NCI-H510A treated with DMSO at 0.1 percent for 48 hours (cell line): ENCODE data around the gene HTR1D.
A peak's percentile ranks its signal among the peaks of the same experiment; 100 is the strongest.
"Not testable (repeated sequence)": the region's sequence is repeated elsewhere in the genome, so short reads cannot be mapped to it uniquely, and the experiment has no call there.

Experiments used
- DNase-seq: peaks from one replicate; lab custom pipeline; 2025; lab: John Stamatoyannopoulos, UW

HTR1D gene, protein sequence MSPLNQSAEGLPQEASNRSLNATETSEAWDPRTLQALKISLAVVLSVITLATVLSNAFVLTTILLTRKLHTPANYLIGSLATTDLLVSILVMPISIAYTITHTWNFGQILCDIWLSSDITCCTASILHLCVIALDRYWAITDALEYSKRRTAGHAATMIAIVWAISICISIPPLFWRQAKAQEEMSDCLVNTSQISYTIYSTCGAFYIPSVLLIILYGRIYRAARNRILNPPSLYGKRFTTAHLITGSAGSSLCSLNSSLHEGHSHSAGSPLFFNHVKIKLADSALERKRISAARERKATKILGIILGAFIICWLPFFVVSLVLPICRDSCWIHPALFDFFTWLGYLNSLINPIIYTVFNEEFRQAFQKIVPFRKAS

DNA sequence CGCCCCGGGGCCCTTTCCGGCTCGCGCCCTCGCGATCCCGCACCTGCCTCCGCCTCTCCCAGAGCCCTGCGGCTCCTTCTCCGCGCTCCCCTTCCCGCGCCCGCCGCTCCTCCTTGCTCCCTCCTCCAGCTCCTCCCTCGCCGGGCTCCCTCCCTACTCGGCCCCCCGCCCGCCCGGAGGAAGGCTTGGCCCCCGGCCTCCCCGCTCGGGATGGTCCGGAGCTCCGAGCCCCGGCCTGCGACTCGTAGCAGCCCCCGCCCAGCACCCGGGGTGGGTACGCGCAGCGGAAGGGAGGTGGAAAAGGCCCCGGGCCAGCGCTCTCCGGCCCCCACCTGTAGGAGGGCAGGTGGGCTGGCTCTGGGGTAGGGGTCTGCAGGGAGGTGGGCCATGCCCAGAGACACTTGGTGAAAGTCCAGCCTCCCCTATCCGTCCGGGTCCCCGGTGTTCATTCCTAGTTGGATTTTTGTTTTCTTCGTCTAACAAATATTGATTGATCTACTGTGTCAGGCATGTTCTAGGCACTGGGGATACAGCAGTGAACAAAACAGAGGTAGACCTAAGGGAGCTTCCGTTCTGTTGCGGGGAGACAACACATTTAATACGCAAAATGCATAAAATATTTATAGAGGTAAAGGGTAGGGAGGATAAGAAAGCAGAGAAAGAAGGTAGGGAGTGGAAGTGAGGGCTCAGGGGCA, at the start of gene HTR1D:
TSS of gene HTR1D (minus strand) at position 82 of the 695 bp plus-strand sequence. CDS start 23,283 bp downstream, outside the sequence.
- peak; percentile 17 for DNase-seq

DNA sequence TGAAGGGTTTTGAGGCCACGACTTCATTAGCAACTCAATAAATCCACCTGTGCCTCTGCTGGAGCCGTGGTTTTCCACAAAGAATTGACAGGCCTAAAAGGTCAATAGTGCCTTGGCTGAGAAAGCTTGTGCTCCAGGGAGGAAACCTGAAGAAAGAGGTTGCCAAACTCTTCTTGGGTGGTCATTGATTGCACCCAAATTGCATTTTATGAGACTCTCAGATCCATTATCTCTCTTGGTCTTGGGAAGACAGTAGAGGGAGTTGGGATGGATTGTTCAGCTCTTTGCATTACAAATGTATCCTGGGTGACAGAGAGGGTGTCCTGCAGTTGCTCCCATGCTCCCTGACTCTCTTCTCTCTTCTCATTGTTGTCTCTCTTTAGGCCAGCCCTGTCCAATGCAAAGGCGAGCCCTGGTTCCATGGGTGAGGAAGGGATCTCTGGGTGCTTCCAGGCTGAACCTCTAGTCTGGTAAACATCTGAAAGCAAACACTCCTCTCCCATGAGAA, 46.1 kb upstream of the HTR1D start:
- DNase-seq: no peak

DNA sequence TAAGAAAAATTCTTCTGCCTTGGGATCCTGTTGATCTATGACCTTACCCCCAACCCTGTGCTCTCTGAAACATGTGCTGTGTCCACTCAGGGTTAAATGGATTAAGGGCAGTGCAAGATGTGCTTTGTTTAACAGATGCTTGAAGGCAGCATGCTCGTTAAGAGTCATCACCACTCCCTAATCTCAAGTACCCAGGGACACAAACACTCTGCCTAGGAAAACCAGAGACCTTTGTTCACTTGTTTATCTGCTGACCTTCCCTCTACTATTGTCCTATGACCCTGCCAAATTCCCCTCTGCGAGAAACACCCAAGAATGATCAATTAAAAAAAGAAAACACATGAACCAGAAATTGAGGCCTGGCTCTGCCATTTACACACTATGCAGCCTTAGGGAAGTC, 40.8 kb upstream of the HTR1D start:
- DNase-seq: not testable (repeated sequence)

DNA sequence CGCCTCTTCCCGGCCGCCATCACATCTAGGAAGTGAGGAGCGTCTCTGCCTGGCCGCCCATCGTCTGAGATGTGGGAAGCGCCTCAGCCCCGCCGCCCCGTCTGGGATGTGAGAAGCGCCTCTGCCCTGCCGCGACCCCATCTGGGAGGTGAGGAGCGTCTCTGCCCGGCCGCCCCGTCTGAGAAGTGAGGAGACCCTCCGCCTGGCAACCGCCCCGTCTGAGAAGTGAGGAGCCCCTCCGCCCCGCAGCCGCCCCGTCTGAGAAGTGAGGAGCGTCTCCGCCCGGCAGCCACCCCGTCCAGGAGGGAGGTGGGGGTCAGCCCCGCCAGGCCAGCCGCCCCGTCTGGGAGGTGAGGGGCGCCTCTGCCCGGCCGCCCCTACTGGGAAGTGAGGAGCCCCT, 40.1 kb upstream of the HTR1D start:
- not testable (repeated sequence) for DNase-seq

DNA sequence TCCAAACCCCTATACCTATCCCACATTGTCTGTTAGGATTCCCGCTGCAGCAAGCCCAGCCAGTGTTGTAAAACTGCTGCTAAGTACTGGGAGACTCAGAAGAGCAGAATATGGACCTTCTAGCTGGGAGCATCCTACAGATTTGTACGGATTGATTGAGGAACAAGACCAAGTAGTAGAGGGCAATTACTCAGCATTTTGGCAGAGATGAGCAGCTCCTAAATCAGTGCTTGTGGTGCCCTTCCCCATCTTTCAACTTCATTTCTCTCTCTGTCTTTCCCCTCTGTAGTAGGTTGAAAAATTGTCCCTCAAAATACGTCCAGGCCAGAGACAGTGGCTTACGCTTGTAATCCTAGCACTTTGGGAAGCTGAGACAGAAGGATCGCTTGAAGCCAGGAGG, 37.3 kb upstream of the HTR1D start:
- DNase-seq: no peak

DNA sequence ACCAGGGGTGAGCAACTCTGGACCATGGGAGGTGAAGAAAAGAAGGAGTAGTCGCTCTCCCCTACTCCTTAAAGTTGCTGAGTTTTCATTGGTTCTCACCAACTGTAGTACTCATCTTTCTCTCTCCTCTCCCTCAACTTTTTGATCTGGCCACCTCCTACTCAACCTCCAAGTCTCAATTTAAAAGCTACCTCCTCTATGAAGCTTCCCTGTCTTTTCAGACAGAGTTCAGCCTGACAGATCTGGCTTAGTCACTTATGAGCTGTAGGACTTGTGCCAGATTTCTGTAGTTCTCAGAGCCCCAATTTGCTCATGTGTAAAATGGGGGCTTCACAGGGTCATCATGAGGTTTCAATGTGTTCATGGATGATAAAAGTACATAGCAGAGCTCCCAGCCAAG, 34.5 kb upstream of the HTR1D start:
- no peak for DNase-seq

DNA sequence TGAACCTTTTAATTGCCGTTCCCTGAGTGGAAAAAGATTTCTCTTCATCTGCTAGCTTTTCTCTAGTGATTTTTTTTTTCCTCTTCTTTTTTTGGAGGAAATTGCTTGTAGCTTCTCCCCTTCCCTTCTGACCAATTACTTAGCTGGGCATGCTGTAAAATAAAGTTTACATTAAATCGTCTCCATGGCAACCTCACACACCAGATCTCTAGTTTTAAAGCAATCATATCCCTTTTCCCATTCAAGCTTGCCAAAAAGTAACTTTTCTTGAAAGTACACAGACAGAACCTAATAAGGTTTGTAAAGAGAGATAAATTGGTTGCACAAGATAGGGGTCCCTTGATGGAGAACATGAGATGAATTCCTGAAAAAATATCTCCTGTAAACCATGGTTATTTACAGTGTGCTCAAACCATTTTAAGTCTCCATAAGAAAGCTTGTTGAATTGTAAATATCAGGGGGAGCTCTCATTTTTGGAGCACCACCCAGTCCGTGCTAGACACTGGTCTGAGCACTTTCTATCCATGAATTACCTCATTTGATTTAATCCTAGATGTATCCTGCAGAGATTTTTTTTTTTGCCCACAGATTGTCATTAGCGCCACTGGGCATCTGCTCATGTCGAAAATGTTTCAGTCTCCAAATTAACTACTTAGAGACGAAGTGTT, 32.6 kb upstream of the HTR1D start:
- DNase-seq: no peak

DNA sequence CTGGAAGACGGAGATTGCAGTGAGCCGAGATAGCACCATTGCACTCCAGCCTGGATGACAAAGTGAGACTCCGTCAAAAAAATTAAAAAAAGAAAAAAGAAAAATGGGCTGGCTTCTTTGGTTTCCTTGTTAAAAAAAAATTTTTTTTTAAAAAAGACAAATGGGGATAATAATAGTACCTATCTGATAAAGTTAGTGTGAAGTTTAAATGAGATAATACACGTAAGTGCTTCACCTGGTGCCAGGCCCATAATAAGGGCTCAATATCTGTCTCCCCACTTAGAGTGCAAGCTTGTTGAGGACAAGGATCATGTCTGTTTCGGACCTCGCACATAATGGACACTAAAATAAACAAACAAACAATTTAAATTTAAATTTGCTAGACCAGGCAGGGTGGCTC, 30.0 kb upstream of the HTR1D start:
- DNase-seq: no peak

DNA sequence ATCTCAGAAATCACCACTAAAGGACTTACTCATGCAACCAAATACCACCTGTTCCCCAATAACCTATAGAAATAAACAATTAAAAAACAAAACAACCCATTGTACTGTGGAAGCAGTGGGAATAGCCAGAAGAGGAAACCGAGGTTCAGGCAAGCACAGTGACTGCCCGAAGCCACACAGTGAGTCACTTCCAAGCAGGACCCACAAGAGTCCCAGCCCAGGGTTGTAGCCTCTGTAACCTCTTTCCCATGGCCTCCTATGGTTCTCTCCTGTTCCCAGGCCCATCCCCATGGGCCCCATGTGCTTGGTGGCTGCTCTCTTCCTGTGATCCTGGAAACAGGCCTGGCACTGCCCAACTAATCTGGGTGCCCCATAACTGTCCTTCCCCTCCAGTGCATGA, 29.0 kb upstream of the HTR1D start:
- no peak for DNase-seq

DNA sequence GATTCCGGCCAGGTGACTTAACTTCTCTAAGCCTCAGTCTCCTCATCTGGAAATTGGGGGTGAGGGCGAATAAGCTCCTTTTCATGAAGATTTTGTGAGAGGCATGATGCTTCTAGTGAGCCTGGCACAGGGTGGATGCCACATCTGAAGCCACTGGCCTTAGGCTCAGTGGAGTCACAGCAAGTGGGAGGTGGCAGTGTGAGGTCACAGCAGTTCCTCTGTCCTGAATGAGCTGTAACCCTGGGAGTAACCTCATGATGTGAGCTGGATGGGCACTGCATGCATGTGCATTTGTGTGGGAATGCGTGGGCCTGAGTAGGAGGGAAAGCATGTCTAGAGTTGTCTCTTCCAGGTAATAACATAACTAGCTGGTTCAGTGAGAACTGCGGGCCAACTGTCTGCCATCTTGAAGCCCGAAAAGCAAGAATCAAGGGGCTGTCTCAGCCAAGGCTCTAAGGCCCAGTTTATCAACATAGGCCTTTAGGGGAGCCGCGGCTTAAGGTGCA, 27.0 kb upstream of the HTR1D start:
- no peak for DNase-seq

DNA sequence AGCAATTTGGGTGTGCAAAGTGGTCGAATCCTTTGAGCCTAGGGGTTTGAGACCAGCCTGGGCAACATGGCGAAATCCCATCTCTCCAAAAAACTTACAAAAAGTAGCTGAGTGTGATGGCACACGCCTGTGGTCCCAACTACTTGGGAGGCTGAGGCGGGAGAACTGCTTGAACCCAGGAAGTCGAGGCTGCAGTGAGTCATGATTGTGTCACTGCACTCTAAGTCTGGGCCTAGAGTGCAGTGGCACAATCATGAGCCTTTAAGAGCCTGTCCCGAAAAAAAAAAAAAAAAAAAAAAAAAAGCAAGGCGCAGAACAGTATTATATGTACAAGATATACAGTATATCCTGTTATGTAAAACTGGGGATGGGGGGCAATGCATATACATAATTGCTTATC, 25.1 kb upstream of the HTR1D start:
- DNase-seq: no peak

DNA sequence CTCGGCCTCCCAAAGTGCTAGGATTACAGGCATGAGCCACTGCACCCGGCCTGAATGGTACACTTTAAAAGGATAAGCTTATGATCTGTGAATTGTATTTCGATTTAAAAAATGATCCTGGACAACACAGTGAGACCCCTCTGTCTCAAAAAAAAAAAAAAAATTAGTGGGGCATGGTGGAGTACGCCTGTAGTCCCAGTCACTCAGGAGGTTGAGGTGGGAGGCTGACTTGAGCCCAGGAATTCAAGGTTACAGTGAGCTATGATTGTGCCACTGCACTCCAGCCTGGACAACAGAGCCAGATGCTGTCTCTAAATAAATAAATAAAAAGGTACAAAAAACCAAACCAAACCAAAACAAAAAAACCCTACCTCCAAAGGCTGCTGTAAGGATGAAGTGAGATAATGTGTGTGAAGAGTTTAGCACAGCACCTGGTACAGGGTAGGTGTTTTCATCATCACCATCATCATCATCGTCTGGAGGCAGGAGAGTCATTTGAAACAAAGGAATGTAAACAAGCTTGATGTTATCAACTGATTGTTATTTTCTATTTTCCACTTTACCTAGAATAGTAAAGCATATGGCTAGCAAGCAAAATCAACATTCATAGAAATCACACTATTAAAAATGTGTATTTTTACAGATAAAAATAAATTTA, 22.5 kb upstream of the HTR1D start:
- DNase-seq: no peak

DNA sequence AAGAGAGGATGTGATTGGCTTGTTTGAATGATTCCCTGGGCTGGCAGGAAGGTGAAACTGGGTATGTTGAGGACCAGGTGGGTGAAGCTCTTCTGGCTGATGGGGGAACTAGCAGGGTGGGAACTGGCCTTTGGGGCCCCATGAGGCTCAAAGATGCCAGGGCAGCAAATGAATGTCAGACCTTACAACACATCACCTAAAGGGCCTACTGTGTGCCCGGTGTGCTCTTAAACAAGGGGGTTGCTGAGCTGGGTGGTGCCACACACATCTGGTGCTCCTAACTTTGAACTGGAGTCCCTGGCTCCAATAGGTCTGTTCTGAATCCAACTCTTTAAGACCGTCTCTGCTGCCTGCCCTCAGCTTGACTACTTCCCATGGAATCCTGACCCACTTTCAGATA, 21.3 kb upstream of the HTR1D start:
- DNase-seq: no peak

DNA sequence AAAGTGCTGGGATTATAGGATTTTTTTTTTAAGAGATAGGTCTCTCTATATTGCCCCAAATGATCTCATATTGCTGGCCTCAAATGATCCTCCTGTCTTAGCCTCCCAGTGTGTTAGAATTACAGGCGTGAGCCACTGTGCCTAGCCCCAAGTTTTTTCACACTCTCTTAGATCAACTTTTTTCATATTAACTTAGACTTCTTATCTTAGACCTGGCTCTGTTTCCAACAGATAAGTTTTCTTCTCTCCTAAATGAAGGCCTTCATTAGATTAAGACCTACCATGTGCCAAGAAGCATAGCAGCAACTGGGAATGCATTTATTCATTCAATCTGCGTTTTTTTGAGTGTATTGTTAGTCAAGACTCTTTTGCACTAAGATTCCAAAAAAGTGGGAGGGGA, 20.2 kb upstream of the HTR1D start:
- no peak for DNase-seq

DNA sequence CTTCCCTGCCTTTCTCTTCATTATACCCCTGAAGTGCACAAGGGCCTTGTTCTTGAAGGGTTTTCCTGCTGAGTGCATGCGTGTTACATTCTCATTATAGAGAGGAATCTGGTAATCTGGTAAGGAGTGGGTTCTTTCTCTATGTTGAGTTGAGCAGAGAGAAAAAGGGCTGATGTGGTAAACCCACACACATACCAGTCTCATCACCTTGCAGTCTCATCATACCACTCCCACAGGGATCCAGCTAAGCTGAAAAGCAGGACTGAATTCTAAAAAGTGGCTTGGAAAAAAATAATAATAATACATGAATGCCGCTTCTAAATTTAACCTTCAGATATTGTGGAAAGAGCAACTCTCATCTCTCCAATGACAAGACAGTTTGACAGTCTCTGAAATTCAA, 10.5 kb upstream of the HTR1D start:
- no peak for DNase-seq

DNA sequence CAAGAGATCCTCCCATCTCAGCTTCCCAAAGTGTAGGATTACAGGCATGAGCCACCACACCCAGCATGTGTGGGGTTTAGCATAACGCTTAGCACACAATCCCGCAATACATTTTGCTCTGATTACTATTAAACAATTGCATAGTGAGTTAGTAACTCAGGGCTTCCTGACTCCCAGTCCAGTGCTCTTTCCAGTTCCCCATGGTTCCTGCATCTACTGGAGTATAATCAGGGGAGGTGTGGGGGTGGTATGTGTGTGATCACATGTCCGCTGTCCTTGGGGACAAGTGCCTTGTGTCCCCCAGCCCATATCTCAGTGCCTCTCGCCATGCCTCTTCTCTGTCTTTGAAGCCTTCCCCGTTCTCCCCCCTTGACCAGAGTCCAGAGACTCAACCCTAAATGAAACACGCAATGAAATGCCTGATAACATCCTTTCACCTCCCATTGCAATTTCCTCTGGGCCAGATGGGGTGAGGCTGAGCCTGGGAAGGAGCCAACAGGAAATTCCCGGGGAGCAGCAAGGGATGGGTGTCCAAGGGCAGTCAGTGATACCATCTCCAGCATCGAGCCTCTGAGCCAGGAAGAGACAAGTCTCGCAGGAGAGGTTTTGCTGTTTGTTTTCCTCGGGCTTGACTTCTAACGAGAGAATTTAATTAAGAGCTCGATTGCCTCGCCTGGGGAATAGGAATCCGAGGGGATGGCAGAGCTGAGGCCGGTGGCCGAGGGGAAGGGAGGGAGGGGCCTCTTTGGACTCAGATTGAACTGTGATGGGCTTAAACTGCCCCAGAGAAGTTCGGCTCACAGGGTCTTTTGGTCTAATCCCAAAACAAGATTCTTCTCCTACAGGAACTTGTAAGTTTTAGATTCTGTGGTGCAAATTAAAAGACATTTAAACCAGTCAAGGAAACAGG, 7.7 kb upstream of the HTR1D start:
- DNase-seq: no peak

DNA sequence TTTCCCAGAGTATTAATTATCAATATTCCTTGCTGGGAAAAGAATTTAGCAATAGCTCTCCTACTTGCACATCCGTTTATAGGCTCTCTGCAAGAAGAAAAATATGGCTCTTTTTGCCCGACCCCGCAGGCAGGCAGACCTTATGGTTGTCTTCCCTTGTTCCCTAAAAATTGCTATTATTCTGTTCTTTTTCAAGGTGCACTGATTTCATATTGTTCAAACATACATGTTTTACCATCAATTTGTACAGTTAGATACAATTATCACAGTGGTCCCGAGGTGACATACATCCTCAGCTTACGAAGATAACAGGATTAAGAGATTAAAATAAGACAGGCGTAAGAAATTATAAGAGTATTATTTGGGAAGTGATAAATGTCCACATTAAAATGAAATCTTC, 6.7 kb upstream of the HTR1D start:
- not testable (repeated sequence) for DNase-seq

DNA sequence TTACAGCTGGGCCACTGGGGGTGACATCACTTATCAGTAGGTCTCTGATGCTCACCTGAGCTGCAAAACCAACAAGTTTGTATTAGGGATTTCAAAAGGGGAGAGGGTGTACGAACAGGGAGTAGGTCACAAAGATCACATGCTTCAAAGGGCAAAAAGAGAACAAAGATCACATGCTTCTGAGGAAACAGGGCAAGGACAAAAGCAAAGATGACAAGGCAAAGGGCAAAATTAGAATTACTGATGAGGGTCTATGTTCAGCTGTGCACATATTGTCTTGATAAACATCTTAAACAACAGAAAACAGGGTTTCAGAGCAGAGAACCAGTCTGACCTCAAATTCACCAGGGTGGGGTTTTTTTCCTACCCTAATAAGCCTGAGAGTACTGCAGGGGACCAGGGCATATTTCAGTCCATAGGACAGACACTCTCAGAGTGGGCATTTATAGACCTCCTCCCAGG, 6.2 kb upstream of the HTR1D start:
- DNase-seq: not testable (repeated sequence)

DNA sequence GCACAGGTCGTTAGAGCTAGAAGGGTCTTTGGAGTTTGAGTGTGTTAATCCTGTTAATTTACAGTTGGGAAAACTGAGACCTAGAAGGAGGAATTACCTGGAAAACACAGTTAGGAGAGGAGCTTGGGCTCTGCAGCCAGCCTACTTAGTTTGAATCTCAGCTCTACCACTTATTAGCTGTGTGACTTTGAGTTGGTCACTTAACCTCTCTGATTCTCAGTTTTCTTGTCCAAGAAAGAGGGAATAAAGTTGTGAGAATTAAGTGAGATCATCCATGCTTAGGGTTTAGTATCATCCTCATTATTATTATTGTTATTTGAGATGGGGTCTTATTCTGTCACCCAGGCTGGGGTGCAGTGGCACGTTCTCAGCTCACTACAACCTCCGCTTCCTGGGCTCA, 5.4 kb upstream of the HTR1D start:
- DNase-seq: no peak

DNA sequence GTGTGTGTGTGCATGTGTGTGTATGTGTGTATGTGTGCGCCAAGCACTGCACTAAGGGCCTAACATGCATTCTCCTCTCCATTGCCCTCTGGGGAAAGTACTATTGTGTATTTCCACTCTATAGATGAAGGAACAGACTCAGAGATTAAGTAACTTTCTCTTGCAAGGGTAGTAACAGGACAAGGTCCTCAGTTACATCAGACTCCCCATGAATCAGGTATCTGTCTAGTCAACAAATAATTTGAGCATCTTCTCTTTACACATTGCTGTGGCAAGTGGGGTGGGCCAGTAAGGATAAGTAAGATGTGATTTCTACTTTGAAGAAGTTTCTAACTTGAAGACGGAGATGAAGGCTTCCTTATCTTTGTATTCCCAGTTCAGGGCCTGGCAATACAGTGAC, 5.0 kb upstream of the HTR1D start:
- no peak for DNase-seq

DNA sequence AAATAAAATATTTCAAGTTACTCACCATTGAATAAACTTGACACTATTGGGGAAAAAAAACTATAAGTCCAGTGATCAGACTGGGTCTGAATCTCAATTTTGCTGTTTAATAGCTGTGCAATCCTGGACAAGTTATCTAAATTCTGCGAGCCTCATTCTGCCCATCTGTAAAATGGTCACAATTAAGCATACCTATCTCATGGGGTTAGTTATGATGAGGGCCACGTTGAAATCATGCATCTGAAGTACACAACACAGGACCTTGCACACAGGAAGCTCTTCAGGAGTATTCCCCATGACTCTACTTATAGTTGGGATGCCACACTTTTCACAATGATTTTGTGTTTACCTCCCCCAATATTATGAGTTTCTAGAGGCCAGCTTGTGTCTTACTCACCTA, 3.8 kb upstream of the HTR1D start:
- no peak for DNase-seq
